SK-N-SH (cell line): ENCODE data around the gene NT5C3A. TPM values are rescaled to one million over a fixed set of nuclear protein-coding genes. Genes with fewer than 3 reads are reported as not detected.

Experiments used
- CTCF ChIA-PET: fragments of 300-600, 350-600 bp; formaldehyde crosslinking; extraction: SDS; loops from one replicate; lab custom pipeline; 2021; lab: Yijun Ruan, JAX
- POLR2A ChIA-PET: fragments of 350-600 bp; sonication (Branson Sonifier 250); formaldehyde crosslinking; extraction: SDS; loops from one replicate; lab custom pipeline; 2020; ENCODE audit warnings: antibody characterized with exemption, inconsistent platforms; lab: Yijun Ruan, JAX
- DNase-seq: peaks from one replicate; pipeline ENCODE4 v3.0.0; 2012
- H2AFZ ChIP-seq: fragments of 200-600 bp; sonication (generic); 2 replicates; pipeline ENCODE4 v1.8.1; 2016; ENCODE audit warnings: antibody characterized with exemption, mild to moderate bottlenecking, low read depth
- H3F3A ChIP-seq: fragments of 200-600 bp; sonication (generic); replicated peaks from 2 replicates; pipeline ENCODE3; 2016; ENCODE audit warnings: antibody characterized with exemption, mild to moderate bottlenecking; ENCODE audit not compliant: insufficient read depth
- H3K27ac ChIP-seq, 2 experiments: fragments of 200-500 bp in 1 of 2; fragments of 200-600 bp in 1 of 2; sonication (Bioruptor generic) in 1 of 2; sonication (generic), shearing (Covaris generic) in 1 of 2; 2 replicates each; pipeline versions ENCODE4 v1.5.1 to v1.6.1; 2014 to 2016; ENCODE audit warnings: low read depth in 2 of 2, inconsistent platforms in 1 of 2, low read length in 1 of 2, mild to moderate bottlenecking in 1 of 2, mixed read lengths in 1 of 2
- H3K27me3 ChIP-seq: fragments of 200-600 bp; sonication (generic), shearing (Covaris generic); 2 replicates; pipeline ENCODE4 v1.6.1; 2016; ENCODE audit warnings: mixed run types; ENCODE audit not compliant: insufficient read depth
- H3K36me3 ChIP-seq, 2 experiments: fragments of 200-500 bp in 1 of 2; fragments of 200-600 bp in 1 of 2; sonication (Bioruptor generic) in 1 of 2; sonication (generic) in 1 of 2; replicated peaks in 1 of 2; 2 replicates each; pipeline versions ENCODE3 to v1.5.1; 2014 to 2016; ENCODE audit warnings: low read length in 1 of 2, mild to moderate bottlenecking in 1 of 2; ENCODE audit not compliant: insufficient read depth in 2 of 2, control insufficient read depth in 1 of 2
- H3K4me1 ChIP-seq, 2 experiments: fragments of 200-500 bp in 1 of 2; fragments of 200-600 bp in 1 of 2; sonication (Bioruptor generic) in 1 of 2; sonication (generic), shearing (Covaris generic) in 1 of 2; 2 replicates each; pipeline versions ENCODE4 v1.5.1 to v1.6.1; 2014 to 2016; ENCODE audit warnings: low read depth in 1 of 2, low read length in 1 of 2, mixed run types in 1 of 2; ENCODE audit not compliant: insufficient read depth in 2 of 2, control insufficient read depth in 1 of 2
- H3K4me2 ChIP-seq: fragments of 200-600 bp; sonication (generic), shearing (Covaris generic); 2 replicates; pipeline ENCODE4 v1.6.1; 2017; ENCODE audit warnings: mixed run types
- H3K4me3 ChIP-seq, 2 experiments: fragments of 200-500 bp in 1 of 2; fragments of 200-600 bp in 1 of 2; sonication (Bioruptor generic) in 1 of 2; sonication (generic), shearing (Covaris generic) in 1 of 2; 2 replicates each; pipeline versions ENCODE4 v1.5.1 to v1.8.1; 2014 to 2016; ENCODE audit warnings: low read depth in 2 of 2, inconsistent platforms in 1 of 2, low read length in 1 of 2, mild to moderate bottlenecking in 1 of 2, mixed read lengths in 1 of 2, moderate library complexity in 1 of 2
- H3K79me2 ChIP-seq: fragments of 200-600 bp; sonication (generic); 2 replicates; pipeline ENCODE4 v1.8.1; 2017; ENCODE audit warnings: mild to moderate bottlenecking; ENCODE audit not compliant: insufficient read depth
- H3K9ac ChIP-seq: fragments of 200-600 bp; sonication (generic); 2 replicates; pipeline ENCODE4 v1.6.1; 2017; ENCODE audit warnings: mixed run types
- H3K9me2 ChIP-seq: fragments of 200-600 bp; sonication (generic); 2 replicates; pipeline ENCODE4 v1.6.1; 2017; ENCODE audit warnings: mixed run types
- H3K9me3 ChIP-seq: fragments of 200-600 bp; sonication (generic); 2 replicates; pipeline ENCODE4 v1.6.1; 2017; ENCODE audit warnings: mixed run types, mild to moderate bottlenecking, moderate library complexity
- H4K20me1 ChIP-seq: fragments of 200-600 bp; sonication (generic); 2 replicates; pipeline ENCODE4 v1.6.1; 2017; ENCODE audit warnings: mild to moderate bottlenecking, mixed run types; ENCODE audit not compliant: insufficient read depth
- CHD2 ChIP-seq: fragments of 150-350 bp; IDR thresholded peaks from 2 replicates; pipeline ENCODE4 v1.6.1; 2018; ENCODE audit warnings: low read length; ENCODE audit not compliant: partially characterized antibody
- FOSL2 ChIP-seq: IDR thresholded peaks from 2 replicates; pipeline ENCODE4 v1.4.0; 2012; ENCODE audit warnings: low read depth, mild to moderate bottlenecking, moderate library complexity, borderline replicate concordance
- FOXJ3 ChIP-seq: sonication (generic); formaldehyde crosslinking; IDR thresholded peaks from 2 replicates; pipeline ENCODE4 v1.5.1; 2020; ENCODE audit warnings: mild to moderate bottlenecking, missing genetic modification reagents
- GABPA ChIP-seq: IDR thresholded peaks from 2 replicates; pipeline ENCODE4 v1.4.0; 2012; ENCODE audit warnings: low read depth, mild to moderate bottlenecking
- NRF1 ChIP-seq: IDR thresholded peaks from 2 replicates; pipeline ENCODE4 v1.6.1; 2012; ENCODE audit warnings: low read depth, mild to moderate bottlenecking, low read length
- POLR2AphosphoS5 ChIP-seq: IDR thresholded peaks from 2 replicates; pipeline ENCODE4 v1.6.1; 2012; ENCODE audit warnings: low read depth, low read length
- TCF12 ChIP-seq: IDR thresholded peaks from 2 replicates; pipeline ENCODE4 v1.4.0; 2012
- WGBS: methylation state at CpG from one replicate; pipeline ENCODE4 v1.1.6; 2017; ENCODE audit warnings: low lambda C conversion rate; 5-methylcytosine and 5-hydroxymethylcytosine counted together
- polyA plus RNA-seq, 3 experiments: library from polyadenylated mRNA; depleted of rRNA; stranded (reverse); fragments of >200 nt; gene quantifications; 2 replicates each; pipeline ENCODE4 v1.2.3, GENCODE V29; 2012
- TF ChIP-seq, protein P1 (sequence below): fragments of 200-600 bp; sonication (generic); IDR thresholded peaks from 2 replicates; pipeline ENCODE4 v1.6.1; 2017; ENCODE audit warnings: antibody characterized with exemption, mild to moderate bottlenecking, moderate library complexity
- TF ChIP-seq, protein P2 (sequence below): IDR thresholded peaks from 2 replicates; pipeline ENCODE4 v1.4.0; 2012; ENCODE audit warnings: low read depth, borderline replicate concordance
- TF ChIP-seq, protein P3 (sequence below): fragments of 150-350 bp; IDR thresholded peaks from 2 replicates; pipeline ENCODE4 v1.6.1; 2017; ENCODE audit warnings: antibody characterized with exemption, low read length, low read depth, borderline replicate concordance

NT5C3A gene
- polyA plus RNA-seq, 1 of the 3 experiments (the other 2 are of a cell fraction): 13.2 TPM

- H3K9me2 ChIP-seq: no peaks in the 10 kb centered on the region
- no peaks in the 10 kb centered on the region for H4K20me1 ChIP-seq
- no peak overlapping the region for H3K9ac ChIP-seq
- DNase-seq: no peak
- TF ChIP-seq FOSL2: peak; percentile 19; the same call in 1 of the 2 replicates
- TF ChIP-seq GABPA: no peak
- TF ChIP-seq TCF12: 0 out of 2 replicates have a peak, but pooled peaks have one; percentile 4
- no peak overlapping the region for H3K4me3 ChIP-seq
- H3K27ac ChIP-seq: no peak overlapping the region
- peaks cover 14 to 21% of the 10 kb centered on the region in 2 experiments for H3K36me3 ChIP-seq
- H3K4me2 ChIP-seq: no peak overlapping the region
- H3K4me1 ChIP-seq: no peaks in the 10 kb centered on the region
- ChIA-PET POLR2A (no interaction called here), CTCF (interaction anchor here (1.0 to 2.4 kb wide), 3 partner anchors 11 to 17 kb away, joined by 3 to 13 read pairs (median 5); partner anchors contain the start of gene RP9)
- H3F3A ChIP-seq: peaks cover 5% of the 10 kb centered on the region
- H2AFZ ChIP-seq: no peak overlapping the region
- H3K27me3 ChIP-seq: no peaks in the 10 kb centered on the region
- no peaks in the 10 kb centered on the region for H3K9me3 ChIP-seq
- 79% methylated on average over 4 of the region's 4 CpGs for WGBS
- no peaks in the 10 kb centered on the region for H3K79me2 ChIP-seq
Observed at GRCh38 chr7:33091111-33091531, 28.5 kb upstream of the NT5C3A start.

DNA sequence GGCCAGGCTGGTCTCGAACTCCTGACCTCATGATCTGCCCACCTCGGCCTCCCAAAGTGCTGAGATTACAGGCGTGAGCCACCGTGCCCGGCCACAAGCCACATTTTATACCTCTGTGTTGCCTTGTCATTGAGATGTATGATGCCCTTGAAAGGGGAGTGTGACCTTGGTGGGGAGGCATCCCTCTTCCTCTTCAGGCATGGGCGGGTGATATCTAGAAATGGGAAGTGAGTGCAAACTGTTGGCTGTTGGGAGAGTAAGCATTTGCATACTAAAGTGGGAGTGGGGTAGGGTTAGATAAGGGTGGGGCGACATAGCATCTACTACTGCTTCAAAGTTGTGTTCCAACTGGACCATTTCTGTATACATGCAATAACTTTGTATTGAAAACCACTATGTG lies 26.6 kb upstream of the NT5C3A start:
- Histone ChIP-seq H3F3A (peaks cover 3% of the 10 kb centered on the region), H3K27me3 (no peaks in the 10 kb centered on the region), H3K4me3 (no peak overlapping the region), H3K4me2 (no peak overlapping the region), H3K36me3 (peaks cover 5% of the 10 kb centered on the region in 2 experiments), H3K9me3 (no peaks in the 10 kb centered on the region), H3K9me2 (no peaks in the 10 kb centered on the region), H3K9ac (no peak overlapping the region), H2AFZ (no peak overlapping the region), H3K4me1 (no peaks in the 10 kb centered on the region), H3K79me2 (no peaks in the 10 kb centered on the region), H4K20me1 (no peaks in the 10 kb centered on the region), H3K27ac (no peak overlapping the region)
- DNase-seq: no peak
- CTCF ChIA-PET: interaction anchor here (0.6 kb wide), 1 partner anchor 13 kb away, joined by 4 read pairs; no protein-coding TSS in a partner anchor
- WGBS: 69% methylated on average over 7 of the region's 7 CpGs
- POLR2A ChIA-PET: no interaction called here
- TF ChIP-seq CHD2 (no peak), FOXJ3 (CRISPR knock-in tag) (no peak), NRF1 (no peak), POLR2AphosphoS5 (no peak), FOSL2 (no peak)
- TF ChIP-seq, protein P1, sequence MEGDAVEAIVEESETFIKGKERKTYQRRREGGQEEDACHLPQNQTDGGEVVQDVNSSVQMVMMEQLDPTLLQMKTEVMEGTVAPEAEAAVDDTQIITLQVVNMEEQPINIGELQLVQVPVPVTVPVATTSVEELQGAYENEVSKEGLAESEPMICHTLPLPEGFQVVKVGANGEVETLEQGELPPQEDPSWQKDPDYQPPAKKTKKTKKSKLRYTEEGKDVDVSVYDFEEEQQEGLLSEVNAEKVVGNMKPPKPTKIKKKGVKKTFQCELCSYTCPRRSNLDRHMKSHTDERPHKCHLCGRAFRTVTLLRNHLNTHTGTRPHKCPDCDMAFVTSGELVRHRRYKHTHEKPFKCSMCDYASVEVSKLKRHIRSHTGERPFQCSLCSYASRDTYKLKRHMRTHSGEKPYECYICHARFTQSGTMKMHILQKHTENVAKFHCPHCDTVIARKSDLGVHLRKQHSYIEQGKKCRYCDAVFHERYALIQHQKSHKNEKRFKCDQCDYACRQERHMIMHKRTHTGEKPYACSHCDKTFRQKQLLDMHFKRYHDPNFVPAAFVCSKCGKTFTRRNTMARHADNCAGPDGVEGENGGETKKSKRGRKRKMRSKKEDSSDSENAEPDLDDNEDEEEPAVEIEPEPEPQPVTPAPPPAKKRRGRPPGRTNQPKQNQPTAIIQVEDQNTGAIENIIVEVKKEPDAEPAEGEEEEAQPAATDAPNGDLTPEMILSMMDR: no peak
- TF ChIP-seq, protein P2, sequence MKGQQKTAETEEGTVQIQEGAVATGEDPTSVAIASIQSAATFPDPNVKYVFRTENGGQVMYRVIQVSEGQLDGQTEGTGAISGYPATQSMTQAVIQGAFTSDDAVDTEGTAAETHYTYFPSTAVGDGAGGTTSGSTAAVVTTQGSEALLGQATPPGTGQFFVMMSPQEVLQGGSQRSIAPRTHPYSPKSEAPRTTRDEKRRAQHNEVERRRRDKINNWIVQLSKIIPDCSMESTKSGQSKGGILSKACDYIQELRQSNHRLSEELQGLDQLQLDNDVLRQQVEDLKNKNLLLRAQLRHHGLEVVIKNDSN: no peak
- TF ChIP-seq, protein P3, sequence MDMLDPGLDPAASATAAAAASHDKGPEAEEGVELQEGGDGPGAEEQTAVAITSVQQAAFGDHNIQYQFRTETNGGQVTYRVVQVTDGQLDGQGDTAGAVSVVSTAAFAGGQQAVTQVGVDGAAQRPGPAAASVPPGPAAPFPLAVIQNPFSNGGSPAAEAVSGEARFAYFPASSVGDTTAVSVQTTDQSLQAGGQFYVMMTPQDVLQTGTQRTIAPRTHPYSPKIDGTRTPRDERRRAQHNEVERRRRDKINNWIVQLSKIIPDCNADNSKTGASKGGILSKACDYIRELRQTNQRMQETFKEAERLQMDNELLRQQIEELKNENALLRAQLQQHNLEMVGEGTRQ: no peak
